LHCN-M2 (cell line): ENCODE data around the gene NPEPL1. TPM values are rescaled to one million over a fixed set of nuclear protein-coding genes. Genes with fewer than 3 reads are reported as not detected.
A peak's percentile ranks its signal among the peaks of the same experiment; 100 is the strongest.

ENCODE experiments used
- DNase-seq: peaks from one replicate; pipeline ENCODE4 v3.0.0-alpha.2; 2012; ENCODE audit warnings: low read depth
- total RNA-seq: library from RNA; depleted of rRNA; stranded (reverse); fragments of >200 nt; gene quantifications from 2 replicates; pipeline ENCODE4 v1.2.3, GENCODE V29; 2014

Gene NPEPL1
- total RNA-seq, 1 experiment from 2014 or later = 29.9 TPM

DNA sequence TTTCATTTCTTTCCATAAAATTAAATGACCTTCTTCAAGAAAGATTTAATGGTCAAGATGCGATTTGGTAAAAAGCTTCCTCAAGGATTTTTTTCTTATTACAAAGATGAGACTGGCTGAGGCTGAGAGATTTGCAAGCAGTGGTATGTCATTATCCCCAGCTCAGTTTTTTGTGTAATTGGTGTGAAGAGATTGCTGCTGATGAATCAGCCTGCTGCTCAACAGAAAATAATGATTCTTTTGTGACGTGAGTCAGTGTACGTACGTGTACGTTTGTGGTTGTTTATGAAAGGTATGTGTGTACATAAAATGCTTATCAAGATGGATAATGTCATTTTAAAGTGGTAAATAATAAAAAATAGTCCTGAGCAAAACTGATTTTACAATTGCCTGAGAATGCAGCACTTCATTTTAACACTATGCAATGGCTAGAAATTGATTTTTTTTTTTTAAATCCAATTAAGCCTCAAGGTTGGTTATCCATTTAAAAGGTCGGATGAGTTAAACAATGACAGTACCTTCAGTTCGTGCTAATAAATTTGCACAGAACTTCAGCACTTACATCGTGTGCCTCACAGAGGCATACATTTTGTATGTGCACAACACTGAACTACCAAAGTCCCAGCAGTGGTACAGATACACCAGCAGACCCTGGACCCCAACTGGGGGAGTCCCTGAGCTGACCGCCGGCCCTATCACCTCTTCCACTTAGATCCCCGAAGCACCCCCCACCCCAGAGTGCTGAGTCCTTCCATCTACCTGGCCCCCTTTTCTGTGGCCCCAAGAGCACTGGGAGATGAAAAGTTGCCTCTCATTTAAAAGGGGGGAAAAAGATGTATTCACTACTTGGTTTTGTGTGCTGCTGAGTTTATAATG, 9.7 kb upstream of the NPEPL1 start:
- DNase-seq = no peak

GRCh38 chr20:58684291-58684690, 8.3 kb upstream of the NPEPL1 start:
- no peak for DNase-seq

GRCh38 chr20:58685988-58686387, 6.6 kb upstream of the NPEPL1 start:
- no peak for DNase-seq

DNA sequence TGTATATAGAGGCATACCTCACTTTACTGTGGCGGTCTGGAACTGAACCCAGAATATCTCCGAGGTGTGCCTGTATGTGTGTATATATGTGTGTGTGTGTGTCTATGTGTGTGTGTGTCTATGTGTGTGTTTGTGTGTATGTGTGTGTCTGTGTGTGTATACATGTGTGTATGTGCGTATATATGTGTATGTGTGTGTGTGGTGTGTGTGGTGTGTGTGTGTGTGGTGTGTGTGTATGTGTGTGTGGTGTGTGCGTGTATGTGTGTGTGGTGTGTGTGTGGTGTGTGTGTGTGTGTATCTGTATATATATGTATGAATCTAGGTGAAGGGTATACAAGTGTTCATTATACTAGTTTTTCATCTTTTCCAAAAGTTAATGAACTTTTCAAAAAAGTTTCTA, 4.2 kb upstream of the NPEPL1 start:
- no peak for DNase-seq

DNA sequence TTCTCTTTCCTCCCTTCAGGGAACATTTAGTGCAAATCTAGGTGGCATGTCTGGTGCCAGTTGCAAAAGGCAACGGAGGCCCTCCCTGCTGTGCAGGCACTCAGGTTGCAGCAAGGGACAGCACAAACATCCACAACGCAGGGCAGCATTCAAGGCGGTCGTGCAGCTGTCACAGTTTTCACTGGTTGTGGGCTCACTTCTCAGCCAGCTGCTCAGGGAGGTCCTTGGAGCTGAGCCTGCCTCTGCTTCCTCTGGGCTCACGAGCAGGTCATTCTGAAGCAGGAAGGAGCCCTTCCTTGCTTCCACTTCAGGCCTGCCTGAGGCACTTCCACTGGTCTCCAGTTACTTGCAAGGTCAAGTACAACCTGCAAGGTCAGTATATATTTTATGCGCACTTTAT, 3.8 kb upstream of the NPEPL1 start:
- peak; percentile 90 for DNase-seq

DNA sequence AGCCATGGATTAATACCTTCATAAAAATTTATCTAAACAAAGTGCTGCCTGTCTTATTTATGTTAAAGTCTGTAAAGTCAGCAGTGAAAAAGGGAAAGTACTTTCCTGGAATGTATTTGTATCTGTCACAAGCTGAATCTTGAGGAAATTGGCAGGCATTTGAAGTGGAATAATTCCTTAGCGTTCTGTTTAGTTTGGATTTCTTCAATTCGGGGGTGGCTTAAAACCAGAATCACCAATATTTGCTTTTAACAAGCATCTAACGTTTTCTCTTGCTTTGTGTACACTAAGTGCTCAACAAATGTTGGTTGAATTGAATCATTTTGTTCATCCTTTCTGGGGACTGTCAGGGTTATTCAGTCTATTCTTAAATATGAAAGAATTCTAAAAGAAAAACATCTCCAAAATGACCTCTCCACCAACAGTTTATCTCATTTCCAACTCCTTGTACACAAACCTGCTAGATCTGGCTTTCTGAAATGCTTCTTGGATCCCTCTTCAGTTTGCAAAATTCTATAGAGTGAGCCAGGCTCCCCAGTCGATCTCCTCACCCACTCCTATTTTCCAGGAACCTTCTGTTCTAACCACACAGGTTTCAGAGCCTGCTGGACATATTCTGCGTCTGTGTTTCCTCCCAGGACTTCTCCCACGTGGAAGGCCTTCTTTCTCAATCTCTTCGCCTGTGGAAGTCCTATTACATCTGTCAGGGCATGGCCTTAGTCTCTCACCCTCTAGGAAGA, 2.0 kb upstream of the NPEPL1 start:
- peak; percentile 87 for DNase-seq

DNA sequence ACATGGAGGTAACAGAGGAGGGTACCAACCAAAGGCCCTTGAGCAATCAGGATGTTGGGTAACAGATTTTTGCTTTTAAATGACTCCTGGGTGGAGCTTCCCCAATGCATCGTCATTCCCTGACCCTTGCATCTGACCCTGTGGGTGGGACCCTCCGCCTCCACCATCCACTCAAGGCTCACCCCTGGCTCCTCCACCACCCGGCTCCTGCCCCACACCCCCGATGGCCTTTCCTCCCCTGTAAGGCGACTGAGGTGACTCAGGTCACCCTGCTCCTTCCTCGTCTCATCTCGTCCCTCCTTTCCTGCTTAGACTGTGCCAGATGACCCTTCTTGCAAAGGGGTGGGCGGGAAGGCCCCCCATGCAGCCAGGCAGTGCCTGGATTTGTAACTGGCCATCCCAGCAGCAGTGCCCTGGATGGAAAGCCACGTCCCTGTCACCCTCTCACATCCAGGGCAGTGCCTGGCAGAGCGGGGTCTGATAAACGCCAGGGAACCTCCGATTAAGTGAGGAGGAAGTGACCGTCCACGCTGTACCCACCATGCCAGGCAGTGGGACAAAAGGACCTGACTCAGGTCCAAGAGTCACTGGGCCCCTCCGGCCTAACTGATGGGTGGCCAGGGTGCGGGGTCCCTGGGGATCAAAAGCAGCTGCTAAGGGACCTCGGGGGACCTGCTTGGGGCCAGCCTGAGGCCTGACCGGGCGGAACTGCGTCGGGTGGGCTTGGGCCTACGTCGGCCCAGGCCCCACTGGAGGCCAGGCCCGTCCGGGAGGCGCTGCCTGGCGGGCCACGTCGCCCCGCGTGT, 624 bp upstream of the NPEPL1 start:
- no peak for DNase-seq

GRCh38 chr20:58693226-58694006, 816 bp downstream of the NPEPL1 start:
- no peak for DNase-seq

GRCh38 chr20:58694241-58695083, 1.9 kb downstream of the NPEPL1 start:
- DNase-seq = no peak

GRCh38 chr20:58695084-58695722, 2.6 kb downstream of the NPEPL1 start:
- no peak for DNase-seq

- DNase-seq = no peak
These were observed 3.3 kb downstream of the NPEPL1 start for GRCh38 chr20:58695895-58696375.

DNA sequence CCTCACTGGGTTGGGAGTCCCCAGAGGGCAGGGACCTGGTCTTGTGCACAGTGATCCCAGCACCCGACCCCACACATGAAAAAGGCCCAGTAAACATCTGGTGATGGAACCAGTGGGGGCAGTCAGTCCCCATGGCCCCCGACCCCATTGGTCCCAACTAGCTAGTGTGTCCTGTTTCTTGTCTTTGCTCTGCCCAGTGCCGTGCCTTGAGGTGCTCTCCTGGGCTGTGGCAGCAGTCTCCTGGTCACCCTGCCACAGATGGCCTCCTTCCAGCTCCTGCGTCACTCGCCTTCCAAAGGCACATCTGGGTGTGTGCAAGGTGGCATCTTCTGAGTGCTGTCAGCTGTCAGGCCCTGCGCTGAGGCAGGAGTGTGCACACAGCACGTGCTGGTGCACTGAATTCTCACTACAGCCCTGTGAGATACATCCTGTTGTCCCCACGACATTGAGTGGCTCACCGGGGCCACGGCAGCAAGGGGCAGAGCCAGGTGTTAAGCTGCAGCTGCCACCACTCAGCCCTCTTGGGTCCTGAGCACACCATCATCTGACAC, 3.9 kb downstream of the NPEPL1 start:
- DNase-seq = no peak

DNA sequence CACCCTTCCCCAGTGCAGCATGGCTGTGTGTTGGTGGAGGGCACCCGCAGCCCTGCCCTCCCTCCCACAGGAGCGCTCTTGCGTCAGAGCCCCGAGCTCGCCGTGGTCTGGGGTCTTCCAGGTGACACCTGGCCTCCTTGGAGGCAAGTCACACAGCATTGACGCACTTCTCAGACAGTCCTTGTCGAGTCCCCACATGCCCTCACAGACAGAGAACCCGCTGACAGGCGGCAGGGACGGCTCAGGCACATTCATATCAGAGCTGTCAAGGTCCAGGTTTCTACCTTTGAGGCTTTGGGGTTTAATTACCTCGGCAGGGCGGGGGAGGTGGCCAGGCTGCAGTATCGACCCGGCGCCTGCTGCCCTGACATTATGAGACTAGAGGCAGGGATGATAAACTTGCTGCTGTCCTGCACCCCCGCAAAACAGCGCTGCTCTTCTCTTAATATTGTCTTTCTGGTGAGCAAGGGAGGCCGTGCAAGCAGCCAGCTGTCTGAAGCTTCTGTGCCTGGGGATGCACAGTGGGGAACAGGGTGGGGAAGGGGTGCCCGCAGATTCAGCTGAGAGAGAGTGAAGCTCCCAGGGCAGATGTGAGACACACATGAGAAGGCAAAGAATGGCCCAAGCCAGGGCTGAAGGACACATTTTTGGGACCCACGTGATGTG, 4.7 kb downstream of the NPEPL1 start:
- DNase-seq = no peak

DNA sequence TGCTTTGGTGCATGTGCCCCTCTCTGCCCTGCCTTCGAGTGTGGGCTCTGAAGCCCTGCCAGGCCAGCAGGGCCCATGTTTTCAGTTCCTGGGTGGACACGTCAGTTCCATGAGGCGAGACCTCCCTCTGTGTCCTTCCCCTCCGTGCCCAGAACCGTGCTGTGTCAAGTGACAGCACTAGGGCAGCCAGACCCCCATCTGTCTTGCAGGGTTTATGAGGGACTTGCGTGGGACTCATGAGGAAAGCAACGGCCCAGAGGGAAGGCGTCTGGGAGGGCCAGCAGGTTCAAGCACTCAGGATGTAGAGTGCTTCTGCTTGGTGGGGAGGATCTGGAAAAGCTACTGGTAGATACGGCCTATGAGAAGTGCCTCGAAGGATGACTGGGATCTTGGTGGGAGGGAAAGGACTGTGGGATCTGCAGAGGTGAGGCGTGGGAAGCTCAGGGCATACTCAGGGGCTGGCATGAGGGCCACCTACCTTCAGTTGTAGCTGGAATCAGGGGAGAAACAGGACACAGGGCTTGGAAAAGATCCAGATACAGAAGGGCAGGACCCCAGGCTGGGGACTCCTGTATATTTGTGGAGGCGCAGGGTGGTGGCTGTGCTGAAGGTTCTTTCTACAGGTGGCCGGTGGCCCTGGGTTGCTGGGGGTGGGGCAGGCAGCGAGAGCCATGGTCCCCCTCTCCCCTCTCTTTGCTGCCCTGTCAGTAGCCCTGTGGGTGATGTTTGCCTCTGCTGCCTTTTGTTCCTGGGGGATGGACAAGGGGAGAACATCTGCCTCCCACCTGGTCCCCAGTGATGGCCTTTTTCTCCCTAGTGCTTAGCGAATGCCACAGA, 5.5 kb downstream of the NPEPL1 start:
- no peak for DNase-seq

GRCh38 chr20:58698741-58699622, 6.4 kb downstream of the NPEPL1 start:
- no peak for DNase-seq

DNA sequence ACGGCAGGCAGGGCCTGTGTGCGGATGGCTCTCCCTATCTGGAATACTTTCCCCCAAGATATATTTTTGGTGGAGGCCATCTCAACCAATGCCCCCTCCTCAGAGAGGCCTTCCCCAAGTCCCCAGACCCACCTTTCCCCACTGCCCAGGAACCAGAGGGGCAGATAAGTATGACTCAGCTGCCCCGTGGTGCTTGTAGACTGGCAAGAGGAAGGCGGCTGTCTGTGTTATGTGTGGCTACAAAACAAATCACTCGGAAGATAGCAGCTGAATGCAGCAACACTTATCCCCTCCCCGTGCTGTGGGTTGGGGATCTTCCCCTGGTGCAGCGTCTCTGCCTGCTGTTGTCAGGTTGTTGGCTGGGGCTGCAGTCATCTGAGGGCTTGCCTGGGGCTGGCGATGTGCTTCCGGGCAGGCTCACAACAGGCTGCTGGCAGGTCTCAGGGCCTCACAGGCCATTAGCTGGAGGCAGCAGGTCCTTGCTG, 7.1 kb downstream of the NPEPL1 start:
- DNase-seq = no peak
